ENCODE measurements around the gene RNU5B-1. TPM values are rescaled to one million over a fixed set of nuclear protein-coding genes. Genes with fewer than 3 reads are reported as not detected.

Gene RNU5B-1
- total and polyA plus RNA-seq, 2 experiments from 2014 or later: not detected

GRCh38 chr15:65259367-65259797, 45.1 kb upstream of the RNU5B-1 start:
- no peak overlapping the region for H3K27ac ChIP-seq
- H3K9me2 ChIP-seq (ENCODE audit: insufficient read depth): no peaks in the 10 kb centered on the region
- no peak overlapping the region for H3K4me3 ChIP-seq
- peak; percentile 44 for DNase-seq
- no peaks in the 10 kb centered on the region for H3K36me3 ChIP-seq (ENCODE audit: low read depth)
- no peaks in the 10 kb centered on the region for H3K79me2 ChIP-seq (ENCODE audit: insufficient read depth)
- peaks cover 6% of the 10 kb centered on the region; the same call in 1 of the 2 replicates for H3F3A ChIP-seq (ENCODE audit: insufficient read depth)
- WGBS, 2 experiments (ENCODE audit: low coverage in 1 of 2, low lambda C conversion rate in 2 of 2, missing lambda C conversion rate in 2 of 2): 47 to 56% methylated on average over 7 of the region's 7 CpGs
- no peak overlapping the region for H3K9ac ChIP-seq
- H3K4me1 ChIP-seq (ENCODE audit: insufficient read depth): peaks cover 6% of the 10 kb centered on the region; the same call in 1 of the 2 replicates
- no peak for TF ChIP-seq EZH2phosphoT487 (IDR thresholded peaks at IDR 0.05; ENCODE audit: insufficient read depth, low read depth)
- no peak for TF ChIP-seq EZH2 (IDR thresholded peaks at IDR 0.05; ENCODE audit: insufficient read depth, poor library complexity, severe bottlenecking)
- no peaks in the 10 kb centered on the region for H4K20me1 ChIP-seq (ENCODE audit: insufficient read depth)
- no peak overlapping the region for H2AFZ ChIP-seq
- no peaks in the 10 kb centered on the region for H3K9me3 ChIP-seq (ENCODE audit: low read depth)
- H3K27me3 ChIP-seq (replicated peaks; ENCODE audit: insufficient read depth): no peaks in the 10 kb centered on the region
- H3K4me2 ChIP-seq (ENCODE audit: unreplicated experiment): no peak overlapping the region
- in situ Hi-C loops (cut with MboI): no loop called here

- no peak overlapping the region for H3K9ac ChIP-seq
- no peaks in the 10 kb centered on the region for H3K79me2 ChIP-seq (ENCODE audit: insufficient read depth)
- no peak overlapping the region for H2AFZ ChIP-seq
- H3K27me3 ChIP-seq (replicated peaks; ENCODE audit: insufficient read depth): no peaks in the 10 kb centered on the region
- no peak overlapping the region for H3K27ac ChIP-seq
- no peaks in the 10 kb centered on the region for H3K9me3 ChIP-seq (ENCODE audit: low read depth)
- H3K9me2 ChIP-seq (ENCODE audit: insufficient read depth): no peaks in the 10 kb centered on the region
- no peaks in the 10 kb centered on the region for H4K20me1 ChIP-seq (ENCODE audit: insufficient read depth)
- no peak overlapping the region for H3K4me3 ChIP-seq
- in situ Hi-C loops (cut with MboI): loop anchor here (10.0 kb wide), 1 partner anchor 66 kb away; no protein-coding TSS in a partner anchor
- H3K36me3 ChIP-seq (ENCODE audit: low read depth): no peaks in the 10 kb centered on the region
- H3K4me1 ChIP-seq (ENCODE audit: insufficient read depth): peaks cover 6% of the 10 kb centered on the region; the same call in 1 of the 2 replicates
- TF ChIP-seq EZH2phosphoT487 (IDR thresholded peaks at IDR 0.05; ENCODE audit: insufficient read depth, low read depth) (no peak), EZH2 (IDR thresholded peaks at IDR 0.05; ENCODE audit: insufficient read depth, poor library complexity, severe bottlenecking) (no peak)
- DNase-seq: no peak
- no peak overlapping the region for H3K4me2 ChIP-seq (ENCODE audit: unreplicated experiment)
- WGBS, 2 experiments (ENCODE audit: low coverage in 1 of 2, low lambda C conversion rate in 2 of 2, missing lambda C conversion rate in 2 of 2): 86 to 92% methylated on average over 6 of the region's 6 CpGs
- peaks cover 6% of the 10 kb centered on the region; the same call in 1 of the 2 replicates for H3F3A ChIP-seq (ENCODE audit: insufficient read depth)
Observed at GRCh38 chr15:65260968-65261367, 43.5 kb upstream of the RNU5B-1 start.

GRCh38 chr15:65263313-65263712, 41.2 kb upstream of the RNU5B-1 start:
- H3K9me3 ChIP-seq (ENCODE audit: low read depth): no peaks in the 10 kb centered on the region
- H3F3A ChIP-seq (ENCODE audit: insufficient read depth): peaks cover 6% of the 10 kb centered on the region; the same call in 1 of the 2 replicates
- H3K4me1 ChIP-seq (ENCODE audit: insufficient read depth): peaks cover 6% of the 10 kb centered on the region; the same call in 1 of the 2 replicates
- WGBS, 2 experiments (ENCODE audit: low coverage in 1 of 2, low lambda C conversion rate in 2 of 2, missing lambda C conversion rate in 2 of 2): 95 to 97% methylated on average over 4 of the region's 4 CpGs
- no peak overlapping the region for H3K4me3 ChIP-seq
- no peaks in the 10 kb centered on the region for H3K27me3 ChIP-seq (replicated peaks; ENCODE audit: insufficient read depth)
- in situ Hi-C loops (cut with MboI): loop anchor here (10.0 kb wide), 1 partner anchor 69 kb away; no protein-coding TSS in a partner anchor
- no peak overlapping the region for H3K27ac ChIP-seq
- no peaks in the 10 kb centered on the region for H4K20me1 ChIP-seq (ENCODE audit: insufficient read depth)
- TF ChIP-seq EZH2phosphoT487 (IDR thresholded peaks at IDR 0.05; ENCODE audit: insufficient read depth, low read depth) (no peak), EZH2 (IDR thresholded peaks at IDR 0.05; ENCODE audit: insufficient read depth, poor library complexity, severe bottlenecking) (no peak)
- H3K9me2 ChIP-seq (ENCODE audit: insufficient read depth): no peaks in the 10 kb centered on the region
- DNase-seq: no peak
- H3K9ac ChIP-seq: no peak overlapping the region
- H3K36me3 ChIP-seq (ENCODE audit: low read depth): no peaks in the 10 kb centered on the region; the same call in 1 of the 2 replicates
- H3K79me2 ChIP-seq (ENCODE audit: insufficient read depth): no peaks in the 10 kb centered on the region
- no peak overlapping the region for H3K4me2 ChIP-seq (ENCODE audit: unreplicated experiment)
- H2AFZ ChIP-seq: no peak overlapping the region

- H3K27me3 ChIP-seq (replicated peaks; ENCODE audit: insufficient read depth): no peaks in the 10 kb centered on the region
- H2AFZ ChIP-seq: no peak overlapping the region
- H3K36me3 ChIP-seq (ENCODE audit: low read depth): no peaks in the 10 kb centered on the region; the same call in 1 of the 2 replicates
- in situ Hi-C loops (cut with MboI): loop anchor here (10.0 kb wide), 1 partner anchor 70 kb away; no protein-coding TSS in a partner anchor
- H3K9me3 ChIP-seq (ENCODE audit: low read depth): no peaks in the 10 kb centered on the region
- WGBS, 2 experiments (ENCODE audit: low coverage in 1 of 2, low lambda C conversion rate in 2 of 2, missing lambda C conversion rate in 2 of 2): 36 to 39% methylated on average over 2 of the region's 2 CpGs
- no peak overlapping the region for H3K4me2 ChIP-seq (ENCODE audit: unreplicated experiment)
- H4K20me1 ChIP-seq (ENCODE audit: insufficient read depth): no peaks in the 10 kb centered on the region
- no peak overlapping the region for H3K4me3 ChIP-seq
- TF ChIP-seq EZH2 (IDR thresholded peaks at IDR 0.05; ENCODE audit: insufficient read depth, poor library complexity, severe bottlenecking) (no peak), EZH2phosphoT487 (IDR thresholded peaks at IDR 0.05; ENCODE audit: insufficient read depth, low read depth) (no peak)
- no peak for DNase-seq
- H3K9me2 ChIP-seq (ENCODE audit: insufficient read depth): no peaks in the 10 kb centered on the region
- no peaks in the 10 kb centered on the region for H3K4me1 ChIP-seq (ENCODE audit: insufficient read depth)
- no peak overlapping the region for H3K9ac ChIP-seq
- no peaks in the 10 kb centered on the region for H3K79me2 ChIP-seq (ENCODE audit: insufficient read depth)
- H3K27ac ChIP-seq: no peak overlapping the region
- no peaks in the 10 kb centered on the region for H3F3A ChIP-seq (ENCODE audit: insufficient read depth)
Observed at GRCh38 chr15:65264863-65265430, 39.5 kb upstream of the RNU5B-1 start.
